ENCODE results near the gene MRPL20.
"Not testable (repeated sequence)": the region's sequence is repeated elsewhere in the genome, so short reads cannot be mapped to it uniquely, and the experiment has no call there.

MRPL20 gene

DNA sequence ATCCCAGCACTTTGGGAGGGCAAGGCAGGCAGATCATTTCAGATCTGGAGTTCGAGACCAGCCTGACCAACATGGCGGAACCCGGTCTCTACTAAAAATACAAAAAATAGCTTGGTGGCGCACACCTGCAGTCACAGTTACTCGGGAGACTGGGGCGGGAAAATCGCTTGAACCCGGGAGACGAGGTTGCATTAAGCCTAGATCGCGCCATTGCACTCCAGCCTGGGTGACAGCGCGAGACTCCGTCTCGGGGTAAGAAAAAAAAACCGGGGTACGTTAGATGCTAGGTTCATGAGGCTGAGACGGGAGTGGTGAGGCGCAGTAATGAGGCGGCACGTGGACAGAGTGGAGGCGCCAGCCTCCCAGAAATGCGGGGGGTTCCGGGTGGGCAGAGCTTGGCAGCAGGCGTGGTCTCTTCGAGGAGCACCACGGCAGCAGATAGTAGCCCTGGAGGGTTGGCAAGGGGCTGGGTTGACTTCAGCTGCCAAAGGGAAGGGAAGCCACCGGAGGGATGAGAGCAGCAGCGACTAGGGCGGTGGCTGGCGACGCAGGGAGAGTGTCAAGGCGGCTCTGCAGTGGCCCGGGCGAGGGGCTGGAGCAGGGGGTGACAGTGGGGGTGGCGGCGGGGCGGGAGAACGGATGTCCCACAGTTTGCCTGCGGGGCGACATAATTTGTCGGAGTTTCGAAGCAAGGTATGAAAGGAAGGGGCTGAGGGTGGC is 832 bp downstream of the MRPL20 start:
- no peak for DNase-seq (ENCODE audit: low read depth)

DNA sequence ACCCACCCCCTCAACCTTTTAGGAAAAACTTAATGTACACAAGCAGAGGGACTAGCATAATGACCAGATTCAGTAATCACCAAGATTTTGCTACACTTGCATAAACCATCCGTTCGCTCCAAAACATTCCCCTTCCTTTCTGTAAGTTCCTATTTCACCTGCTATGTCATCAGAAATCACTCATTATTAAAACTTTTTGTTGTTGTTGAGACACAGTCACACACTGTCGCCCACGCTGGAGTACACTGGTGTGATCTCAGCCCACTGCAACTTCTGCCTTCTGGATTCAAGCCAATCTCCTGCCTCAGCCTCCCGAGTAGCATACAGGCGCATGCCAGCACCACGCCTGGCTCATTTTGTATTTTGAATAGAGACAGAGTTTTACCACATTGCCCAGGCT is 3.4 kb downstream of the MRPL20 start:
- DNase-seq (ENCODE audit: low read depth): no peak

DNA sequence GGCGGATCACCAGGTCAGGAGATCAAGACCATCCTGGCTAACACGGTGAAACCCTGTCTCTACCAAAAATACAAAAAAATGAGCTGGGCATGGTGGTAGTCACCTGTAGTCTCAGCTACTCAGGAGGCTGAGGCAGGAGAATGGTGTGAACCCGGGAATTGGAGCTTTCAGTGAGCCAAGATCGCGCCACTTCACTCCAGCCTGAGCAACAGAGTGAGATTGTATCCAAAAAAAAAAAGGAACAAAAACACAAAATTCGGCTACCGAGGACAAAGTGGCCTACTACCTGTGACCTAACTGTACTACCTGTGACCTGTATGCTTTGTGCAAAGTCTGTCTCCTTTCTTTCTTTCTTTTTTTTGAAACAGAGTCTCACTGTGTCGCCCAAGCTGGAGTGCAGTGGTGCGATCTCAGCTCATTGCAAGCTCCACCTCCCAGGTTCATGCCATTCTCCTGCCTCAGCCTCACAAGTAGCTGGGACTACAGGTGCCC is 4.1 kb downstream of the MRPL20 start:
- not testable (repeated sequence) for DNase-seq (ENCODE audit: low read depth)

DNA sequence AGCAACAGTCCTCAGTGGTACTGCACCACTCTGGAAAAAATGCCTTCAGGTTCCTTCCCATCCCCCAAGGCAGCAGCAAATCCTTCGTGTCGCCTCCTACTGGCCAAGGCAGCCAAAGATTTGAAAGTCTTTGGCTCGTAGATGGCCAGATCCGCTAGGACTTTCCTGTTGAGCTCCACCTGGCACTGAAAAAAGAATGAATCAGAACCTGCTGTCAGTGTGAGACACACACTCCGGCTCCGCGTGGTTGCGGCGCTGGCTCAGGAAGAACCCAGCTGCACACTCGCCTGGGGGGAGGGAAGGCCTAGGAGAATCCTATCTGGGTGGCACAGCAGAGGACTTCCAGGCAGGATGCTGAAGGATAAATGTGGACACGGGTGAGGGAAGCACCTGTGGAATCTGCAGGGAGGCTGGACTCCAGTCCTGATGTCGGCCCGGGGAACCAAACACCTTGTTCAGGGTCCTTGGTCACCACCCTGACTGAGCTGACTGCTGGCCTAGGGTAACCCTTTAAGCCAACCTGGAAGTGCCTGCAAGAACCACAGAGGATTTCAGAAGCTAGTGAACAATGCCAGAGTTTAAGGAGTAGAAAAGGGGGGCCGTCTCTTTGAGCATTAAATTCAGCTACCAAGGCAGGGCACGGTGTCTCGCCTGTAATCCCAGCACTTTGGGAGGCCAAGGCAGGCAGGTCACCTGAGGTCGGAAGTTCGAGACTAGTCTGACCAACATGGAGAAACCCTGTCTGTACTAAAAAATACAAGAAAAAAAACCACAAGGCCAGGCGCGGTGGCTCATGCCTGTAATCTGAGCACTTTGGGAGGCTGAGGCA is 4.8 kb downstream of the MRPL20 start:
- DNase-seq (ENCODE audit: low read depth): no peak

DNA sequence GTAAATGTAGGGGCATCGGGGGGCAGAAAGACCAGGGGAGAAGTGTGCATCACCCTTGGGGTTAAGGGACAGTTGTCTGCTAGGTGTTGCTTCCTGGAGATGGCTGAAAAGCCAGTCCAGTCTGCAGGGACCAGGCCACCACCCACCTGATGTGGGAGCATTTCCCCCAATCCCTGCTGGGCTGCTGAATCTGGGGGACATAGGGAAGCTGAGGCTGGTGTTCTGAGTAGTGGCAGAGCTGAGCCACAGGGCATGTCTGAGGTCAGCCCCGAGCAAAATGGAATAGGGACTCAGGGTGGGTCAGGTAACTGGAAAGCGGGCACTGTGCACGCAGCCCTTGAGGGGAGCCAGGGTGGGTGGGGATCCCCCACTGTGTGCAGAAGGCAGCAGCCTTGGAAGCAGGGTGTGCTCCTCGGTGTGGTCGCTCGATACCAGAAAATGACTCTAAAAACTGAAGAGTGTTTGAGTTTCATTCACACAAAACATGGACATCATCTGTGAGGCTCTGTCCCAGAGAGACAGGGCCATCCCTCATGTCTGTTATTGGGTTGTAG is 5.6 kb downstream of the MRPL20 start:
- no peak for DNase-seq (ENCODE audit: low read depth)

DNA sequence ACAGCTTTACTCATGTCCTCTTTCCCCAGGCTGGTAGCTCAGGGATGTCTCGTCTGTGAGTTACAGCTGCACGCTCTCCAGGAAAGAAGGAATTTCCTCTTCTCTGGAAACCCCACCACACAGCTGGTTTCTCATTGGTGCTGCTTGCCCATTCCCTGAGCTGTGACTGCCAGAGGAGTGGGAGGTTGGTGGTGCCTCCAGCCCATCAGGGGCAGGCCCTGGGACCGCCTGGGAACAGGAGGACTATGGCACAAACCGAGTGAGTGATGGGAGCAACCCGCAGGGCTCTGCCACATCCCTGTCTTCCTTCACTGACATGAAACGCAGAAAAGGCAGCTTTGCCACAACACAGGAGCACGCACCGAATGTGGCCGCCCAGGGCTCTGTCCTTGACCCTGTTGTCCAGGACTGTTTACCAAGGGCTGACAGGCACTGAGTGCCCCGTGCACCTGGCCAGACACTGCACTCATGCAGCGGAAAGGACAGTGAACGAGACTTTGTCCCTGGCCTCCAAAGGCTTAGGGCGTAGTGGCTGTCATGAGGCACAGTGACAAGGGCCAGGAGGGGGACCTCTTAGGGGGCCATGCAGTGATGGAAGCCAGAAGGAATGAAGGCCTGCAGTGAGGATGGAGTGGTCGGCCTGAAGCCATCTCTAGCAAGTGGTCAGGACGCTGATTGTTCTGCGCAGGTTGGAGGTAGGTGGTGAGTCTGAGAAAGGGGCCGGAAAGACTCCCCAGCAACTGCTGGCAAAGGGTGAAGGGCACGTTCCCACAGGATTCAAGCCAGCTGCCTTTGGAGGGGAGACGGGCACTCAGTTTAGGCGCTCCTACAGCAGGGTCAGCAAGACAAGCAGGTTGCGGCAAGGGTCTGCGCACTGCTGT is 6.3 kb downstream of the MRPL20 start:
- DNase-seq (ENCODE audit: low read depth): no peak

DNA sequence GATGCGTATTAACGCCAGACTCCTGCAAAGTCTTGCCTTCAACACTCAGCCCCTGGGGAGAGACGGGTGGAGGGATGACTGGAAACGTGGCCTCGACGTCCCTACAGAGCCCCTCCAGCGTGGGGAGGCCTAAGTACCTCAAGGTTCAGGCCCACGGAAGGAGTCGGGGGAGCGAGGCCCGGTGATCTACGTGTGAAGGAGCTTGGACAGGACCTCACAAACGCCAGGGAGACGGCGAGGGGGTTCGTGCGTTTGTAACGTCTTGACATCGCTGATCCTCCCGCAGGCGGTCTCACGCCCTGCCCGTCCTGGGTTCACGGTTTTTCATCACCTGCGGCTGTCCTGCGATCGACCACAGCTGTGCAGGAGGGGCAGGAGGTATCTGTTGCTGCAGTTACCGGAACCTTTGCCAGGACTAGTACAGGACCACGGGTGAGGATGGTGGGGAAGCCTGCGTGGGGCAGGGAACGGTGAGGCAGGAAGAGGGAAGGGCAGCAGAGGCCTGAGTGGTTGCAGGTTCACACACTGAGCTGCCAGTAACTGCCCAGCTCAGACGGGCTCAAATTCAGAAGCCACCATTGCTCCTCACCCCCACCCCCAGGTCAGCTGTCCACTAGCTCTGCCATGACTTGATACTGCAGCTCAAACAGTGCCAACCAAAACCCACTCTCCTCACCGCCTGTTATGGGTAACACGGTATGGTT is 7.1 kb downstream of the MRPL20 start:
- no peak for DNase-seq (ENCODE audit: low read depth)

DNA sequence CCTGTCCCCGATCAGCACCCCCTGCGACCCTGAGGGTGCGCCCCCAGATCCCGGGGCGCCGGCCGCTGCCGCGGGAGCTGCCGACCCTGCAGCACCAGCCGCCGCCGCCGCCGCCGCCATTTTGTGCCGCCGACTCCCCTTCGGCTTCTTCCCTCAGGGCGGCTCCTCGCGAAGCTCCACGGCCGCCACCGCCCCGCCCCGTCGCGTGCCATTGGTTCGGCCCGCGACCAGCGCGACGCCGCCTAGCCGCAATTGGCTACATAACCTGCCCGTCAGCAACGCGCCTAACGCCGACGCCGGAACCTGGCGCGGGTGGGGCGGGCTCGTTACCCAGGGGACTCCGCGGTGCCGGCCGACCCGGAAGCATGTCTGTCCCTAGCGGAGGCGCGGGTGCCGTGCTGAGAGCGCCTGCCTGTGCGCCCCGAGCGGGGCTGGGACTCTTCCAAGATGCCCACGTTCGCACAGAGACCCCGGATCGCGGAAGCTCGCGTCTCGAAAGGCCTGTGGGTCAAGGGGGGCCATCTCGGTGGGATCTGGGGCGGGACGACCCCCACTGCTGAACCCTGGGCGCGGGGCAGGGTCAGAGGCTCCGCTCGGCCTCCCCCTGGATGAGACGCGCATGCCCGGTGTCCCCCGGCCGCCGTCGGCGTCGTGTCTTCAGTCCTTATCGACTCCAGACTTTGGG is 7.8 kb downstream of the MRPL20 start, which contains the start of gene CCNL2:
Gene CCNL2, minus strand, starts transcription at position 149 of the 685 bp plus-strand sequence. Its CDS starts 29 bp downstream, at position 120.
- peak; percentile 98 for DNase-seq (ENCODE audit: low read depth)

DNA sequence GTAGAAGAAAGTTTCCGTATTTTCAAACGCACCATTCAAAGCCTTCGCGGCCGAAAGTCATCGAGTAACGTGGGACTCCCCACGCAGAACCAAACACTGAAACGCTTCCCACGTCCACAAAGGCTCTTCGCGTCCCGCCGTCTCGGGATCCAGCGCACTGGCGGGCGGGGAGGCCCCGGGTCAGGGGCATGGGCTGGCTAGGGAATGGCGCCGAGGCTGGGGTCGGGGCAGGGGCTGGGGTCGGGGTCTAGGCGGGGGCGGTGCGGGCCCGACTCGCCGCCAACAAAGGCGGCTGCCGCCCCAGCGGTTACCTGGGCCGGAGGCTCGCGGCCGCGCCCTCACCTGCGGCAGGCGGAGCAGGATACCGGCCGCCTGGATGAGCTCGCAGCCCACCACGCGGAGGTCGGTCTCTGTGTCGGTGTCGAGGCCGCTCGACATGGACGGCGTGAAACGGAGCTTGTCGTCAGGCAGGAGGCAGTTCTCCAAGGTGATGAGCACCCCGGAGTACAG is 8.4 kb downstream of the MRPL20 start:
- DNase-seq (ENCODE audit: low read depth): no peak

DNA sequence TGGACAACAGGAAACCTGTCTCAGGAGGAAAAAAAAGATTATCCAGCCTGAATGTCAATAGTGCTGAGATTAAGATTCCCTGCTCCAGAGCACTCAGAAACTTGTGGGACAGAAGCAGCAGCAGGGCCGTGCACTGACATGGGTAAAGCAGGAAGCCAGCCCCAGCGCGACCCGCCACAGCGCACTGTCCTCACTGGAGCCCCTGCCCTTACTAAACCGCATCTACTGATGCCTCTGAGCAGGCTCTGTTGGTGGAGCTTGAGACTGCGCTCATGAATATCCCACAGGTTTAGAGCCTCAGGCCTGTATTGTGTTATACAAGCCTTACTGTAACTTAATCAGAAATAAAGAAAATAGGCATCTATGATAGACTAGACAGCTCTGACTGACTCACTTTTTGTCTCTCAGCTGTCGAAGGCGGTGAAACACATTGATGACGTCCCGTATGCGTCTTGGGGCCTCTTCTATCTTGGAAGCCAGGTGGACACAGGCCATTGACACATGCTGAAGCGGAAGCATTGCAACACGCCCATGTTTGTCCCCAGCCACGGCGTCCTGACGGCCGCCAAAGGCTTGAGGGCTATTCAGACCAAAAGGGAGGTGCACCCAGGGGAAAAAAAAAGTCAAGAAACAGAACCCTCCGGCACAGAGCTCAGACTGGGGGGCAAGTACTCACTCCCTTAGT is 9.1 kb downstream of the MRPL20 start:
- no peak for DNase-seq (ENCODE audit: low read depth)

DNA sequence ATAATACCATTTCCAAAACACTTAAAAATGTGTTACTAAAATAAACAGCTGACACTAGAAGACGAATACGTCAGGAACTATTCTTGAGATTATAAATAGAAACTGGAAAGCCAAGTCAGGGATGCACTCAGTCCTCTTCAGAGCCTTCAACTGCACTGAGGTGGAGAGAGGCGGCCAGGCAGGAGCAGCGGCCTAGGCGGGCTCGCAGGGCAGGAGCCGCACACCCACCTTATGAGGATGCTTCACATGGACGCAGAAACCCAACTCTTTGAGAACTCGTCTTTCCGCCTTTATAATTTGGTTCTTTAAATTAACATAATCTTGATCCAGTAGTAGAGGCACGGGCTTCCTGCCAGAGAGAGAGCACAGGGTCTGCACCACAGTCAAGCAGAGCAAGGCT is 11.9 kb downstream of the MRPL20 start:
- no peak for DNase-seq (ENCODE audit: low read depth)

DNA sequence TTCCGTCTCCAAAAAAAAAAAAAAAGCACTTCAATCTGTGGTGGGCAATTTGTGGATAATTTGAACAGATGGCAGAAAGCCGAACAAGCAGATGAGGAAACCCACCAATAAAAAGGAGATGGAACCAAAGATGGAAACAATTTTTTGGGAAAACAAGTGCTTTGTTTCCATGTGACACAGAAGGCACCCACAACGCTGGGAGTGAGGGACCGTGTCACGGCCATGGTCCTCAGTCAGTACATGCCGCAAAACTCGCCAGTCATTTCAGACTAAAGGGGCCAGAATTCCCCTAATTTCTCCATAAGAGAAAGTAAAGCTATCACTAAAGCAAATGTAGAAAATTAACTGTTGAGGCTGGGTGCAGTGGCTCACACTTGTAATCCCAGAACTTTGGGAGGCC is 13.0 kb downstream of the MRPL20 start:
- no peak for DNase-seq (ENCODE audit: low read depth)

DNA sequence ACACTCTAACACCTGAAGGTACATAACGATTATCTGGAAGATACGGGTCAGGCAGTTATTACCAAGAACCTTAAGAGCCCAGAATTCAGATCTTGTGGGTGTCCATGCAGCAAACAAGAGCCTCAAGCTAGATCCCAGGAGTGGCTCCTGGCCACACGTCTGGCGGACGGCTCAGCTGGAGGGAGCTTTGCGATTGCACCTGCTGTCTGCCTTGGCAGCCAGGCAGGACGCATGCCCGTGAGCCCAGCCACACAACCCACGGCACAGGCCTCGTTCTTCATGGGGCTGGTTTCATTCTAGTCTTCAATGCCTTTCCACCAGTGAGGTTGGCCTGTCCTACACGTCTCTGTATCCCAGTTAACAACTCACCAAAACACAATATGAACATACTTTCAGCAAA is 13.7 kb downstream of the MRPL20 start:
- no peak for DNase-seq (ENCODE audit: low read depth)

DNA sequence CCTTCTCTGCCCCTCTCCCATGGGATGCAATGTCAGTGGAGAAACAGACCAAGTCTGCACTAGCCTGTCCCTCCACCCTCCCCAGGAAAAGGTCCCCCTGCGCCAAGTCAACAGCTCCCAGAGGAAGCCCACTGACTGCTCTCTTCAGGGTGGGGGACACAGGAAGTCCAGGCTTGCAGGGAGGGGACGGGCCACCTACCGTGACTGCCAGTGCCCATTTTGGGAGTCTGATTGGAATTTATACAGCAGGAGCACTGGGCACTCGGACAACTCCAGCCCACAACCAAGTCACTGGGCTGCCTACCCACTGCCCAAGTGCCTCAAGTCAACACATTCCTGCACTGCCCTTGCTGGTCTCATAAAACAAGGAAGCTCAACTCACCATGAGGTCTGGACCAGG is 14.1 kb downstream of the MRPL20 start:
- no peak for DNase-seq (ENCODE audit: low read depth)

DNA sequence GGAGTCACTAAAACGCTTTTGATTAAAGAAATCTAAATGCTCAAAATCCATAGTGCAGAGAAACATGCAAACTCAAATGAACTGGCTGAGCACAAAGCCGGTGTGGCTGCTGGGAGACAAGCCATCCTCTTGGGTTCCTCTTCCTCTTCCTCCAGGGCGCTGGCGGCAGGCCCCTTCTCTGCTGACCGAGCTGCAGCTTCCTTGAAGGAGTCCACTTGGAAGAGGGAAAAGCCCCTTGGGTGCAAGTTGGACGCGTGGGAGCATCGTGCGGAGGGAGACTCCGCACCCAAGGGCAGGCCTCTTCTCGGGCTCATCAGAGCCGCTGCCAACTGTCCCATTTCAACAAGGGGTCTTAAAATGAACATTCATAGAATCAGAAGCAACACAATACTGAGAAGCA is 15.9 kb downstream of the MRPL20 start:
- DNase-seq (ENCODE audit: low read depth): no peak

DNA sequence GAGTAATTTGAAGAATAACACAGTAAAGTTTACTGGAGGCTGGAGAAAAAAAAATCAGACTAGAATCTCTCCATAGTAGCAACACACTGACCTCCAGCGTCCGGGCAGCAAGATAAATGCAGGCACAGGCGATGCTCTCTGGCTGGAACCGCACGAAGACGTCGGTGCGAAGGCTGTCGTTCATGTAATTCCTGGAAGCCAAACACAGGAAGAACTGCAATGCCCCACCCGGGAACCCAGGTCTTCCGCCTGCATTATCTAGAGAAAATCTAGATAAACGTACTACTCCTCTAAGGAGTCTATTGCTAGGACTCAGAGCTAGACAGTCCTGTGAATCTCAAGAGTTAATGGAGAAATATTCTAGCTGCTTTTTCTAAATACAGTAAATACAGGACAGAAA is 16.4 kb downstream of the MRPL20 start:
- no peak for DNase-seq (ENCODE audit: low read depth)

DNA sequence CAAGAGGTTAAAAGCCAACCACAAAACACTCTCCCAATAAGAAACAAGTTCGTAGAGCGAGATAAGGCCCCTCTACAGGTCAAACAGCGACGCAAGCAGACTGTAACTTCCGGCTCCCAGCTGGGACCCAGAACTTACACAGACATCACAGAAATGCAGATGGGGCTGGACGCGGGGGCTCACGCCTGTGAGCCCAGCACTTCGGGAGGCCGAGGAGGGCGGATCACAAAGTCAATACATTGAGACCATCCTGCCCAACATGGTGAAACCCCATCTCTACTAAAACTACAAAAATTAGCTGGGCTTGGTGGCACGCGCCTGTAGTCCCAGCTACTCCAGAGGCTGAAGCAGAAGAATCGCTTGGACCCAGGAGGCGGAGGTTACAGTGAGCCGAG is 19.0 kb downstream of the MRPL20 start:
- DNase-seq (ENCODE audit: low read depth): no peak

DNA sequence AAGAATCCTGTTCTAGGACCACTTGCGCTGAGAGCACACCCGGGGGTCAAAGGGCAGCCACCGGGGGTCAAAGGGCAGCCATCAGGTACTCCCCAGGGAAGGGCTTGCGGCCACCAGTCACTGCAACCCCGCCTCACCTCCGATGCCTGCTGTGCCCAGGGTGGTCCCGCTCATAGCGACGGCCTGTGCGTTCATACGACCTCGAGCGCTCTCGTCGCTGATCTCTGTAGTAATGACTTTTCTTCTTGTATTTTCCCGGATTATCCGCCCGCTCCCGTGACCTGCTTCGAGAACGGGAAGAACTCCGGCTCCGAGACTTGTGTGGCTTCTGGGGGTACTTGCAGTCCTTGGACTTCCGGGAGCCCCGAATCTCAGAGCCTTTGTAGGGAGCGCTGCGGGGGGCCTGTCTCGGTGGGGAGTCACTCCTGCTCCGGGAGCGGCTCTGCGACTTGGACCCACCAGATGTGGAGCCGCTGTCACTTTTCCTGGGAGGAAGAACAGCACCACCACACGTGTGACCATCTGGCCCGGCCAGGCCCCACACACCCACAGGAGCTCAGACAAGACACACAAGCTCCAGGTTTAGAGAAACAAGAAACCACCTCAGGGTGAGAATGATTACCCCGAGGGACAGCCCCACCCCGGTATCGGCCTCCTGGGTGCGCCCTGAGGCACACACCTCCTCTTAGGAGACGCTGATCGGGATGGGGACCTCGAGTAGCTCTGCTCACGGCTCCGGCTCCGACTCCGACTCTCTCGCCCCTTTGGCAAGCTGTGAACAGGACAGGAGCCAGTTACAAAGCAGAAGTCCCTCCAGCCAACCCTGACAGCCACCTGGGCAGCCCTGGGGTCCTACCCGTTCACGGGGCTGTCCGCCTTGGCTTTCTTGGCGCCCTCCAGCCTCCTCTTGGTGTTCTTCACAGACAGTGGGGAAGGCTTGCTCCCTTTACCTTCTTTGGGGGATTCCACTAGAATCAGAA is 19.7 kb downstream of the MRPL20 start:
- no peak for DNase-seq (ENCODE audit: low read depth)

DNA sequence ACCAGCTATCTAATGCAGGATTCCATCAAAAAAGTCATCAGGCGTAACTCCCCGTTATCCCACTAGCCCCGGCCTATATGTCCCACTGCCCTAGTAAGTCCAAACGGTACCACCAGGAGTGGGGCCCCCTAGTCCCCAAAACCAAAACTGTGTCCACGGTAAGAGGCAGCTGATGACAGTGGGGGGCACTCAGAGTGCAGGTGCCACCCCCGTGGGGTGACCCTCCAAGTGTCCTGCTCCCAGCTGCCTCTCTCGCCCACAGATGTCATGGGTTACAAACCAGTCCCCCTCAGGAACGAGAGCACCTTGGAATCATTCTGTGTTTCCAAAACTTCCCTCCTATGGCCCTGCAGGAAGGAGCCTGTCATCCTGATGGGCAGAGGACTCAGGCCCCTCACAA is 21.2 kb downstream of the MRPL20 start:
- DNase-seq (ENCODE audit: low read depth): no peak

All from stimulated activated CD8-positive, alpha-beta memory T cell treated with anti-CD3 and anti-CD28 coated beads, Interleukin-15, amount 100 ng/mL, for 24 hours (primary cell).